NCI-H524 treated with DMSO at 0.1 percent for 48 hours (cell line): ENCODE results near the gene SKP2.
"Not testable (repeated sequence)": the region's sequence is repeated elsewhere in the genome, so short reads cannot be mapped to it uniquely, and the experiment has no call there.

Experiments used
- DNase-seq: peaks from one replicate; lab custom pipeline; 2025; lab: John Stamatoyannopoulos, UW

SKP2 gene

GRCh38 chr5:36151434-36152323, at the start of gene SKP2, which contains the start of gene LMBRD2:
TSS of gene SKP2 (plus strand) at chr5:36152111. CDS start at chr5:36152263, 152 bp downstream.
TSS of gene LMBRD2 (minus strand) at chr5:36151887. CDS start at chr5:36143349, 8,538 bp downstream.
- DNase-seq = peak; percentile 97

GRCh38 chr5:36105819-36106218, 46.1 kb upstream of the SKP2 start:
- no peak for DNase-seq

- no peak for DNase-seq
These were observed 43.0 kb upstream of the SKP2 start for GRCh38 chr5:36108758-36109460.

GRCh38 chr5:36111238-36111637, 40.7 kb upstream of the SKP2 start:
- DNase-seq = no peak

- no peak for DNase-seq
These were observed 26.0 kb upstream of the SKP2 start for GRCh38 chr5:36125868-36126267.

- DNase-seq = no peak
These were observed 23.1 kb upstream of the SKP2 start for GRCh38 chr5:36128795-36129194.

GRCh38 chr5:36129666-36130065, 22.2 kb upstream of the SKP2 start:
- DNase-seq = not testable (repeated sequence)

GRCh38 chr5:36133009-36133408, 18.9 kb upstream of the SKP2 start:
- not testable (repeated sequence) for DNase-seq

- DNase-seq = no peak
These were observed 15.9 kb upstream of the SKP2 start for GRCh38 chr5:36135988-36136387.

- no peak for DNase-seq
These were observed 15.3 kb upstream of the SKP2 start for GRCh38 chr5:36136581-36136980.

GRCh38 chr5:36138900-36139683, 12.8 kb upstream of the SKP2 start:
- DNase-seq = no peak

GRCh38 chr5:36145311-36145710, 6.6 kb upstream of the SKP2 start:
- no peak for DNase-seq

- no peak for DNase-seq
These were observed 5.5 kb upstream of the SKP2 start for GRCh38 chr5:36146390-36146789.

- DNase-seq = no peak
These were observed 4.2 kb upstream of the SKP2 start for GRCh38 chr5:36147681-36148080.

- DNase-seq = no peak
These were observed 1.1 kb upstream of the SKP2 start for GRCh38 chr5:36150676-36151433.

GRCh38 chr5:36152324-36153297, 700 bp downstream of the SKP2 start:
- no peak for DNase-seq

- DNase-seq = no peak
These were observed 1.4 kb downstream of the SKP2 start for GRCh38 chr5:36153298-36153677.

- DNase-seq = no peak
These were observed 1.8 kb downstream of the SKP2 start for GRCh38 chr5:36153726-36154125.

- peak; percentile 20 for DNase-seq
These were observed 3.4 kb downstream of the SKP2 start for GRCh38 chr5:36155291-36155690.

- DNase-seq = peak; percentile 100
These were observed 4.2 kb downstream of the SKP2 start for GRCh38 chr5:36156121-36156601.
